PC-3 (cell line): Measurements from ENCODE around the gene CALR. TPM values are rescaled to one million over a fixed set of nuclear protein-coding genes. Genes with fewer than 3 reads are reported as not detected.
"Not testable (repeated sequence)": the region's sequence is repeated elsewhere in the genome, so short reads cannot be mapped to it uniquely, and the experiment has no call there.

Experiments
- ATAC-seq: fragments of 200-7000 bp; cut with Tn5 transposase; 2 replicates; pipeline ENCODE4 v1.9.1; 2020; ENCODE audit warnings: mild to moderate bottlenecking, moderate library complexity
- BruUV-seq: library from RNA; stranded (reverse); fragments of 400-500 nt; replicated peaks from 2 replicates; lab custom pipeline; 2021; lab: Mats Ljungman, UMichigan
- CTCF ChIA-PET: fragments of 300-600 bp; sonication (Branson Sonifier 250); formaldehyde crosslinking; loops from one replicate; lab custom pipeline; 2022; ENCODE audit warnings: antibody characterized with exemption; lab: Charles Lee
- POLR2A ChIA-PET: fragments of 300-600 bp; sonication (Branson Sonifier 250); formaldehyde crosslinking; loops from one replicate; lab custom pipeline; 2022; ENCODE audit warnings: antibody characterized with exemption; ENCODE audit not compliant: unreplicated experiment; lab: Charles Lee
- DNase-seq: peaks from one replicate; pipeline ENCODE4 v3.0.0-alpha.2; 2015
- H2AFZ ChIP-seq: fragments of 300-600 bp; sonication (generic); 2 replicates; pipeline ENCODE4 v1.6.0; 2016; ENCODE audit warnings: antibody characterized with exemption, low read length
- H3F3A ChIP-seq: fragments of 300-600 bp; sonication (generic); one replicate; pipeline ENCODE4 v1.6.0; 2017; ENCODE audit warnings: antibody characterized with exemption, low read length, control low read depth, mild to moderate bottlenecking; ENCODE audit not compliant: unreplicated experiment
- H3K27ac ChIP-seq: fragments of 300-600 bp; sonication (generic); 2 replicates; pipeline ENCODE4 v1.5.1; 2016; ENCODE audit warnings: mild to moderate bottlenecking, low read length
- H3K27me3 ChIP-seq: fragments of 300-600 bp; sonication (generic); 2 replicates; pipeline ENCODE4 v1.6.1; 2016; ENCODE audit warnings: low read length, mixed read lengths
- H3K36me3 ChIP-seq: fragments of 300-600 bp; sonication (generic); 2 replicates; pipeline ENCODE4 v1.6.1; 2016; ENCODE audit warnings: low read depth, mixed run types, low read length, mixed read lengths
- H3K4me1 ChIP-seq: fragments of 300-600 bp; sonication (generic); 2 replicates; pipeline ENCODE4 v1.5.1; 2016; ENCODE audit warnings: low read length; ENCODE audit not compliant: insufficient read depth
- H3K4me2 ChIP-seq: fragments of 300-600 bp; sonication (generic); 2 replicates; pipeline ENCODE4 v1.6.0; 2016; ENCODE audit warnings: low read length
- H3K4me3 ChIP-seq: fragments of 300-600 bp; sonication (generic); 2 replicates; pipeline ENCODE4 v1.5.1; 2016; ENCODE audit warnings: mild to moderate bottlenecking, low read length, mixed read lengths
- H3K79me2 ChIP-seq: fragments of 300-600 bp; sonication (generic); 2 replicates; pipeline ENCODE4 v1.6.1; 2017; ENCODE audit warnings: low read length, mixed read lengths
- H3K9ac ChIP-seq: fragments of 300-600 bp; sonication (generic); 2 replicates; pipeline ENCODE4 v1.6.0; 2016; ENCODE audit warnings: mild to moderate bottlenecking, low read length
- H3K9me2 ChIP-seq: fragments of 300-600 bp; sonication (generic); replicated peaks from 2 replicates; pipeline ENCODE4 v1.6.1; 2016; ENCODE audit warnings: mixed run types, low read length, mixed read lengths
- H3K9me3 ChIP-seq: fragments of 300-600 bp; sonication (generic); 2 replicates; pipeline ENCODE4 v1.6.1; 2016; ENCODE audit warnings: low read length, mixed read lengths
- H4K20me1 ChIP-seq: fragments of 300-600 bp; sonication (generic); 2 replicates; pipeline ENCODE4 v1.6.1; 2016; ENCODE audit warnings: low read length, mixed read lengths
- CTCF ChIP-seq: fragments of 300-600 bp; sonication (generic); conservative IDR thresholded peaks from 2 replicates; pipeline ENCODE4 v1.5.1; 2017; ENCODE audit warnings: antibody characterized with exemption, low read depth, mild to moderate bottlenecking, low read length
- EZH2 ChIP-seq: fragments of 300-600 bp; sonication (generic); IDR thresholded peaks from one replicate; pipeline ENCODE4 v1.6.1; 2017; ENCODE audit warnings: antibody characterized with exemption, mild to moderate bottlenecking, low read length; ENCODE audit not compliant: unreplicated experiment
- EZH2phosphoT487 ChIP-seq: fragments of 300-600 bp; sonication (generic); IDR thresholded peaks from 2 replicates; pipeline ENCODE4 v1.6.1; 2018; ENCODE audit warnings: mild to moderate bottlenecking, antibody characterized with exemption, low read length, borderline replicate concordance
- intact Hi-C: fragments of 100-400 bp; cut with micrococcal nuclease; formaldehyde crosslinking; loops from 2 replicates; pipeline ENCODE4 v1.9.0; 2023
- total RNA-seq: library from RNA; depleted of rRNA; stranded (reverse); fragments of >200 nt; gene quantifications from 2 replicates; pipeline ENCODE4 v1.2.3, GENCODE V29; 2014

CALR gene
- total RNA-seq, 1 experiment from 2014 or later = 2,022 TPM

- DNase-seq (peak; percentile 49), ATAC-seq (peak; percentile 1)
- H4K20me1 ChIP-seq = no peaks in the 10 kb centered on the region
- H3K4me1 ChIP-seq = peaks cover 20% of the 10 kb centered on the region
- CTCF ChIA-PET = interaction anchor here (0.6 to 1.1 kb wide), 2 partner anchors 9 to 147 kb away, joined by 5 to 19 read pairs; no protein-coding TSS in a partner anchor
- no peaks in the 10 kb centered on the region for H3K9me2 ChIP-seq
- H3K27ac ChIP-seq = peak overlapping the region; percentile 66; the same call in 1 of the 2 replicates
- H3K9me3 ChIP-seq = no peaks in the 10 kb centered on the region
- POLR2A ChIA-PET = interaction anchor here (0.7 to 1.1 kb wide), 2 partner anchors 10 to 19 kb away, joined by 3 to 6 read pairs; no protein-coding TSS in a partner anchor
- peak overlapping the region; percentile 73 for H3K4me3 ChIP-seq
- H2AFZ ChIP-seq = no peak overlapping the region
- H3K79me2 ChIP-seq = peaks cover 50% of the 10 kb centered on the region
- H3F3A ChIP-seq = peaks cover 5% of the 10 kb centered on the region
- H3K9ac ChIP-seq = peak overlapping the region; percentile 92
- H3K27me3 ChIP-seq = no peaks in the 10 kb centered on the region
- H3K36me3 ChIP-seq = peaks cover 15% of the 10 kb centered on the region; the same call in 1 of the 2 replicates
- intact Hi-C loops = no loop called here
- TSS peak; percentile 51 for BruUV-seq
- H3K4me2 ChIP-seq = peak overlapping the region; percentile 87
- no peak for TF ChIP-seq EZH2phosphoT487
- TF ChIP-seq CTCF = no peak
- TF ChIP-seq EZH2 = no peak
Measured at GRCh38 chr19:12955996-12956395, 17.6 kb downstream of the CALR start.

- peaks cover 5% of the 10 kb centered on the region for H3F3A ChIP-seq
- H4K20me1 ChIP-seq = no peaks in the 10 kb centered on the region
- peaks cover 20% of the 10 kb centered on the region for H3K4me1 ChIP-seq
- DNase-seq (peak; percentile 91), ATAC-seq (peak; percentile 82)
- intact Hi-C loops = no loop called here
- ChIA-PET CTCF (interaction anchor here (0.6 kb wide), 1 partner anchor 147 kb away, joined by 19 read pairs; no protein-coding TSS in a partner anchor), POLR2A (interaction anchor here (0.7 kb wide), 1 partner anchor 19 kb away, joined by 3 read pairs; no protein-coding TSS in a partner anchor)
- peak within 1 kb of the TSS; percentile 92 for H3K9ac ChIP-seq
- peak within 1 kb of the TSS; percentile 66 for H3K27ac ChIP-seq
- H3K27me3 ChIP-seq = no peaks in the 10 kb centered on the region
- peaks cover 50% of the 10 kb centered on the region for H3K79me2 ChIP-seq
- peak within 1 kb of the TSS; percentile 87 for H3K4me2 ChIP-seq
- H3K9me2 ChIP-seq = no peaks in the 10 kb centered on the region
- H3K36me3 ChIP-seq = peaks cover 15% of the 10 kb centered on the region; the same call in 1 of the 2 replicates
- no peak for TF ChIP-seq EZH2
- H3K4me3 ChIP-seq = peak within 1 kb of the TSS; percentile 73
- no TSS peak for BruUV-seq
- no peaks in the 10 kb centered on the region for H3K9me3 ChIP-seq
- H2AFZ ChIP-seq = peak within 1 kb of the TSS; percentile 99
Measured at GRCh38 chr19:12956446-12957388, 18.3 kb downstream of the CALR start, which contains the start of gene GADD45GIP1. TSS of gene GADD45GIP1 (minus strand) at chr19:12957223. CDS start at chr19:12957212, 11 bp downstream.

GRCh38 chr19:12957389-12957952 is 19.1 kb downstream of the CALR start:
- BruUV-seq, POLR2A ChIA-PET, CTCF ChIA-PET, H3K9me2 ChIP-seq, H4K20me1 ChIP-seq, H3F3A ChIP-seq, H3K27me3 ChIP-seq, DNase-seq, intact Hi-C loops, H3K9me3 ChIP-seq: not testable (repeated sequence)
- Histone ChIP-seq H3K4me2 (peak overlapping the region; percentile 87), H3K9ac (peak overlapping the region; percentile 92), H3K36me3 (peaks cover 14% of the 10 kb centered on the region; the same call in 1 of the 2 replicates), H3K4me3 (peak overlapping the region; percentile 73), H2AFZ (peak overlapping the region; percentile 99), H3K79me2 (peaks cover 50% of the 10 kb centered on the region), H3K27ac (peak overlapping the region; percentile 66), H3K4me1 (peaks cover 18% of the 10 kb centered on the region)
- ATAC-seq = peak; percentile 3; the same call in 1 of the 2 replicates
